ENCODE results near the gene CRYGN. TPM values are rescaled to one million over a fixed set of nuclear protein-coding genes. Genes with fewer than 3 reads are reported as not detected.

Gene CRYGN
- total and polyA plus RNA-seq, 2 of the 13 experiments (the other 11 are each of a cell fraction or from before 2014, with no cell fraction given), result 0.11 TPM; not detected in 1

DNA sequence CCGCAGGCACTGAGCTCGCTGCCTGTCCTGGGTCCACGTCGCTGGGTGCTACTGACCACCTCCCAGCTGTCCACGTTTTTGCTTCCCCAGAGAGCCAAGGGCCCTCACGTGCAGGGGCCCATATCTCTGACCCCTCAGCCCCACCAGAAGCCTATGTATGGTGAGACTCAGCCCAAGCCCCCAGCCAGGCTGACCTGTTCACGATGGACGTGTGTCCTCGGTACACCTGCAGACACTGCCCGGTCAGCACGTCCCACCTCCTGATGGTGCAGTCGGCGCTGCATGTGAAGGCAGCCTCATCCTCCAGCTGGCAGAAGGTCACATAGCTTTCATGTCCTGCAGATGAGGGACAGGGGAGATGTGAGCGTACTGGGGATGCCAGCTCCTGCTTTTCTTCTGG, 40.0 kb downstream of the CRYGN start:
- no peak overlapping the region for H3K4me2 ChIP-seq (ENCODE audit: low read depth, low read length)
- BruUV-seq (replicated peaks), result no TSS peak
- peaks cover 2 to 59% of the 10 kb centered on the region in 2 experiments; a peak in 3 of 5 replicates for H3K27me3 ChIP-seq (ENCODE audit: control insufficient read depth in 1 of 2, insufficient read depth in 2 of 2, low read length in 2 of 2)
- intact Hi-C loops (cut with micrococcal nuclease; ENCODE audit: unreplicated experiment) (no loop called here), in situ Hi-C loops (cut with HindIII; ENCODE audit: extremely low pct_ligation_motif_present, low pct_unique_long_range_greater_than_20kb) (no loop called here)
- CTCF ChIA-PET (ENCODE audit: low intra/inter-chr PET ratio, low total read pairs), result no interaction called here
- H4K20me1 ChIP-seq (ENCODE audit: insufficient read depth, low read length), result no peaks in the 10 kb centered on the region
- H3K4me1 ChIP-seq (ENCODE audit: insufficient read depth, low read length), result peaks cover 24% of the 10 kb centered on the region
- H3K9ac ChIP-seq (ENCODE audit: insufficient read depth, low read depth, low read length), result no peak overlapping the region
- no peak overlapping the region for H3K27ac ChIP-seq (ENCODE audit: extremely low read length, insufficient read depth, low read length)
- FAIRE-seq (no peak), DNase-seq (ENCODE audit: low spot score) (no peak), ATAC-seq (no peak)
- WGBS (ENCODE audit: low lambda C conversion rate), result 80% methylated on average over 1 of the region's 14 CpGs
- H3K36me3 ChIP-seq (replicated peaks in 1 of 2; ENCODE audit: control insufficient read depth in 1 of 2, insufficient read depth in 2 of 2, low read length in 2 of 2), result no peaks in the 10 kb centered on the region
- no peak overlapping the region for H2AFZ ChIP-seq (ENCODE audit: low read length)
- no peak overlapping the region for H3K4me3 ChIP-seq (replicated peaks in 1 of 3; ENCODE audit: insufficient read depth in 1 of 3, low read depth in 2 of 3, low read length in 3 of 3)
- TF ChIP-seq, protein P1, sequence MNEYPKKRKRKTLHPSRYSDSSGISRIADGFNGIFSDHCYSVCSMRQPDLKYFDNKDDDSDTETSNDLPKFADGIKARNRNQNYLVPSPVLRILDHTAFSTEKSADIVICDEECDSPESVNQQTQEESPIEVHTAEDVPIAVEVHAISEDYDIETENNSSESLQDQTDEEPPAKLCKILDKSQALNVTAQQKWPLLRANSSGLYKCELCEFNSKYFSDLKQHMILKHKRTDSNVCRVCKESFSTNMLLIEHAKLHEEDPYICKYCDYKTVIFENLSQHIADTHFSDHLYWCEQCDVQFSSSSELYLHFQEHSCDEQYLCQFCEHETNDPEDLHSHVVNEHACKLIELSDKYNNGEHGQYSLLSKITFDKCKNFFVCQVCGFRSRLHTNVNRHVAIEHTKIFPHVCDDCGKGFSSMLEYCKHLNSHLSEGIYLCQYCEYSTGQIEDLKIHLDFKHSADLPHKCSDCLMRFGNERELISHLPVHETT (CRISPR knock-in tag; conservative IDR thresholded peaks at IDR 0.05), result no peak
- TF ChIP-seq ZNF460 (CRISPR knock-in tag; IDR thresholded peaks at IDR 0.05; ENCODE audit: borderline replicate concordance) (no peak), KAT2B (IDR thresholded peaks at IDR 0.05; ENCODE audit: borderline replicate concordance, low read depth, low read length) (no peak), ZNF383 (CRISPR knock-in tag; IDR thresholded peaks at IDR 0.05; ENCODE audit: borderline replicate concordance) (no peak), MAFK (conservative IDR thresholded peaks at IDR 0.05 in 1 of 2, IDR thresholded peaks at IDR 0.05 in 1 of 2; ENCODE audit: low read length in 2 of 2) (no peak), JUND (CRISPR knock-in tag; IDR thresholded peaks at IDR 0.05) (no peak), HIVEP1 (CRISPR knock-in tag; IDR thresholded peaks at IDR 0.05) (no peak), THAP11 (CRISPR knock-in tag; IDR thresholded peaks at IDR 0.05) (no peak)
- TF ChIP-seq, protein P2, sequence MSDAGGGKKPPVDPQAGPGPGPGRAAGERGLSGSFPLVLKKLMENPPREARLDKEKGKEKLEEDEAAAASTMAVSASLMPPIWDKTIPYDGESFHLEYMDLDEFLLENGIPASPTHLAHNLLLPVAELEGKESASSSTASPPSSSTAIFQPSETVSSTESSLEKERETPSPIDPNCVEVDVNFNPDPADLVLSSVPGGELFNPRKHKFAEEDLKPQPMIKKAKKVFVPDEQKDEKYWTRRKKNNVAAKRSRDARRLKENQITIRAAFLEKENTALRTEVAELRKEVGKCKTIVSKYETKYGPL (CRISPR knock-in tag; IDR thresholded peaks at IDR 0.05), result no peak
- TF ChIP-seq, protein P3, sequence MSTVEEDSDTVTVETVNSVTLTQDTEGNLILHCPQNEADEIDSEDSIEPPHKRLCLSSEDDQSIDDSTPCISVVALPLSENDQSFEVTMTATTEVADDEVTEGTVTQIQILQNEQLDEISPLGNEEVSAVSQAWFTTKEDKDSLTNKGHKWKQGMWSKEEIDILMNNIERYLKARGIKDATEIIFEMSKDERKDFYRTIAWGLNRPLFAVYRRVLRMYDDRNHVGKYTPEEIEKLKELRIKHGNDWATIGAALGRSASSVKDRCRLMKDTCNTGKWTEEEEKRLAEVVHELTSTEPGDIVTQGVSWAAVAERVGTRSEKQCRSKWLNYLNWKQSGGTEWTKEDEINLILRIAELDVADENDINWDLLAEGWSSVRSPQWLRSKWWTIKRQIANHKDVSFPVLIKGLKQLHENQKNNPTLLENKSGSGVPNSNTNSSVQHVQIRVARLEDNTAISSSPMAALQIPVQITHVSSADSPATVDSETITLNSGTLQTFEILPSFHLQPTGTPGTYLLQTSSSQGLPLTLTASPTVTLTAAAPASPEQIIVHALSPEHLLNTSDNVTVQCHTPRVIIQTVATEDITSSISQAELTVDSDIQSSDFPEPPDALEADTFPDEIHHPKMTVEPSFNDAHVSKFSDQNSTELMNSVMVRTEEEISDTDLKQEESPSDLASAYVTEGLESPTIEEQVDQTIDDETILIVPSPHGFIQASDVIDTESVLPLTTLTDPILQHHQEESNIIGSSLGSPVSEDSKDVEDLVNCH (CRISPR knock-in tag; IDR thresholded peaks at IDR 0.05), result no peak
- TF ChIP-seq, protein P4, sequence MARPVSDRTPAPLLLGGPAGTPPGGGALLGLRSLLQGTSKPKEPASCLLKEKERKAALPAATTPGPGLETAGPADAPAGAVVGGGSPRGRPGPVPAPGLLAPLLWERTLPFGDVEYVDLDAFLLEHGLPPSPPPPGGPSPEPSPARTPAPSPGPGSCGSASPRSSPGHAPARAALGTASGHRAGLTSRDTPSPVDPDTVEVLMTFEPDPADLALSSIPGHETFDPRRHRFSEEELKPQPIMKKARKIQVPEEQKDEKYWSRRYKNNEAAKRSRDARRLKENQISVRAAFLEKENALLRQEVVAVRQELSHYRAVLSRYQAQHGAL (CRISPR knock-in tag; IDR thresholded peaks at IDR 0.05; ENCODE audit: not compliant biosample characterization), result no peak
- TF ChIP-seq, protein P5, sequence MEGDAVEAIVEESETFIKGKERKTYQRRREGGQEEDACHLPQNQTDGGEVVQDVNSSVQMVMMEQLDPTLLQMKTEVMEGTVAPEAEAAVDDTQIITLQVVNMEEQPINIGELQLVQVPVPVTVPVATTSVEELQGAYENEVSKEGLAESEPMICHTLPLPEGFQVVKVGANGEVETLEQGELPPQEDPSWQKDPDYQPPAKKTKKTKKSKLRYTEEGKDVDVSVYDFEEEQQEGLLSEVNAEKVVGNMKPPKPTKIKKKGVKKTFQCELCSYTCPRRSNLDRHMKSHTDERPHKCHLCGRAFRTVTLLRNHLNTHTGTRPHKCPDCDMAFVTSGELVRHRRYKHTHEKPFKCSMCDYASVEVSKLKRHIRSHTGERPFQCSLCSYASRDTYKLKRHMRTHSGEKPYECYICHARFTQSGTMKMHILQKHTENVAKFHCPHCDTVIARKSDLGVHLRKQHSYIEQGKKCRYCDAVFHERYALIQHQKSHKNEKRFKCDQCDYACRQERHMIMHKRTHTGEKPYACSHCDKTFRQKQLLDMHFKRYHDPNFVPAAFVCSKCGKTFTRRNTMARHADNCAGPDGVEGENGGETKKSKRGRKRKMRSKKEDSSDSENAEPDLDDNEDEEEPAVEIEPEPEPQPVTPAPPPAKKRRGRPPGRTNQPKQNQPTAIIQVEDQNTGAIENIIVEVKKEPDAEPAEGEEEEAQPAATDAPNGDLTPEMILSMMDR (CRISPR knock-in tag; IDR thresholded peaks at IDR 0.05), result no peak
- POLR2A ChIA-PET, result no interaction called here
- H3K79me2 ChIP-seq (ENCODE audit: insufficient read depth, low read length), result no peaks in the 10 kb centered on the region
- H3K9me3 ChIP-seq (ENCODE audit: low read length), result no peaks in the 10 kb centered on the region
